Activated T-cell treated with anti-CD3 and anti-CD28 coated beads, Interleukin-2, amount 50 U/mL, for 24 hours (primary cell): ENCODE data around the gene ACTN3.
"Not testable (repeated sequence)": the region's sequence is repeated elsewhere in the genome, so short reads cannot be mapped to it uniquely, and the experiment has no call there.

Source experiments
- DNase-seq: peaks from one replicate; pipeline ENCODE4 v3.0.0-alpha.2; 2020
- H3K27ac Mint-ChIP-seq: 2 replicates; pipeline ENCODE4 v1.8.0; 2020; ENCODE audit warnings: mild to moderate bottlenecking, mixed read lengths
- H3K27me3 Mint-ChIP-seq: 2 replicates; pipeline ENCODE4 v1.8.0; 2020; ENCODE audit warnings: mixed read lengths
- H3K36me3 Mint-ChIP-seq: 2 replicates; pipeline ENCODE4 v1.8.0; 2020; ENCODE audit warnings: low read depth, mixed read lengths
- H3K4me1 Mint-ChIP-seq: 2 replicates; pipeline ENCODE4 v1.8.0; 2020; ENCODE audit warnings: low read depth, mixed read lengths
- H3K4me3 Mint-ChIP-seq: 2 replicates; pipeline ENCODE4 v1.8.0; 2020; ENCODE audit warnings: mild to moderate bottlenecking, moderate library complexity, mixed read lengths
- H3K9me3 Mint-ChIP-seq: 2 replicates; pipeline ENCODE4 v1.8.0; 2020; ENCODE audit warnings: mixed read lengths

Gene ACTN3

GRCh38 chr11:66592457-66593302 lies 46.0 kb downstream of the ACTN3 start, which contains the start of the genes CCDC87 and CCS:
CCDC87 (minus strand) TSS chr11:66593063; CDS start chr11:66593015, 48 bp downstream.
CCS (plus strand) TSS chr11:66593185; CDS start chr11:66593262, 77 bp downstream.
- peak within 1 kb of the TSS; percentile 100 for H3K4me3 Mint-ChIP-seq
- peak; percentile 99 for DNase-seq

GRCh38 chr11:66593303-66593635 lies 46.6 kb downstream of the ACTN3 start:
- Mint-ChIP-seq H3K27ac (peak overlapping the region; percentile 99), H3K27me3 (no peaks in the 10 kb centered on the region), H3K4me3 (peak overlapping the region; percentile 100), H3K9me3 (no peaks in the 10 kb centered on the region), H3K36me3 (peaks cover 5% of the 10 kb centered on the region), H3K4me1 (peaks cover 28% of the 10 kb centered on the region)
- no peak for DNase-seq

More at GRCh38 chr11:66592457-66593302, 46.0 kb downstream of the ACTN3 start, which contains the start of the genes CCDC87 and CCS:
- Mint-ChIP-seq H3K27me3 (no peaks in the 10 kb centered on the region), H3K9me3 (no peaks in the 10 kb centered on the region), H3K4me1 (peaks cover 28% of the 10 kb centered on the region), H3K36me3 (peaks cover 5% of the 10 kb centered on the region), H3K27ac (peak within 1 kb of the TSS; percentile 99)

- peaks cover 28% of the 10 kb centered on the region for H3K4me1 Mint-ChIP-seq
- peak overlapping the region; percentile 99 for H3K27ac Mint-ChIP-seq
- peak overlapping the region; percentile 100 for H3K4me3 Mint-ChIP-seq
- H3K36me3 Mint-ChIP-seq, result peaks cover 6% of the 10 kb centered on the region
- no peaks in the 10 kb centered on the region for H3K27me3 Mint-ChIP-seq
- H3K9me3 Mint-ChIP-seq, result no peaks in the 10 kb centered on the region
- no peak for DNase-seq
Measured at GRCh38 chr11:66593650-66594049, 46.9 kb downstream of the ACTN3 start.

- H3K27ac Mint-ChIP-seq, result no peak overlapping the region
- peaks cover 23% of the 10 kb centered on the region for H3K36me3 Mint-ChIP-seq
- H3K4me3 Mint-ChIP-seq, result peak overlapping the region; percentile 4
- H3K27me3 Mint-ChIP-seq, result no peaks in the 10 kb centered on the region
- H3K4me1 Mint-ChIP-seq, result peaks cover 28% of the 10 kb centered on the region
- H3K9me3 Mint-ChIP-seq, result no peaks in the 10 kb centered on the region
- DNase-seq, result no peak
Measured at GRCh38 chr11:66595245-66595904, 48.7 kb downstream of the ACTN3 start.

- H3K36me3 Mint-ChIP-seq, result peaks cover 37% of the 10 kb centered on the region
- peaks cover 11% of the 10 kb centered on the region for H3K4me1 Mint-ChIP-seq
- no peaks in the 10 kb centered on the region for H3K9me3 Mint-ChIP-seq
- no peak overlapping the region for H3K27ac Mint-ChIP-seq
- H3K27me3 Mint-ChIP-seq, result no peaks in the 10 kb centered on the region
- no peak overlapping the region for H3K4me3 Mint-ChIP-seq
- no peak for DNase-seq
Measured at GRCh38 chr11:66598993-66599392, 52.3 kb downstream of the ACTN3 start.

GRCh38 chr11:66600219-66600618 lies 53.5 kb downstream of the ACTN3 start:
- Mint-ChIP-seq H3K27ac (no peak overlapping the region), H3K36me3 (peaks cover 47% of the 10 kb centered on the region), H3K27me3 (no peaks in the 10 kb centered on the region), H3K4me1 (peaks cover 5% of the 10 kb centered on the region), H3K9me3 (no peaks in the 10 kb centered on the region), H3K4me3 (no peak overlapping the region)
- no peak for DNase-seq

- no peak overlapping the region for H3K4me3 Mint-ChIP-seq
- H3K4me1 Mint-ChIP-seq, result no peaks in the 10 kb centered on the region
- H3K27me3 Mint-ChIP-seq, result no peaks in the 10 kb centered on the region
- H3K9me3 Mint-ChIP-seq, result no peaks in the 10 kb centered on the region
- no peak for DNase-seq
- peaks cover 53% of the 10 kb centered on the region for H3K36me3 Mint-ChIP-seq
- H3K27ac Mint-ChIP-seq, result peak overlapping the region; percentile 34
Measured at GRCh38 chr11:66600631-66601233, 54.0 kb downstream of the ACTN3 start.

GRCh38 chr11:66603072-66603471 lies 56.4 kb downstream of the ACTN3 start:
- peaks cover 62% of the 10 kb centered on the region for H3K36me3 Mint-ChIP-seq
- H3K27ac Mint-ChIP-seq, result no peak overlapping the region
- H3K9me3 Mint-ChIP-seq, result no peaks in the 10 kb centered on the region
- no peak for DNase-seq
- no peak overlapping the region for H3K4me3 Mint-ChIP-seq
- no peaks in the 10 kb centered on the region for H3K27me3 Mint-ChIP-seq
- H3K4me1 Mint-ChIP-seq, result no peaks in the 10 kb centered on the region

GRCh38 chr11:66604155-66604554 lies 57.5 kb downstream of the ACTN3 start:
- H3K9me3 Mint-ChIP-seq, result no peaks in the 10 kb centered on the region
- no peak overlapping the region for H3K4me3 Mint-ChIP-seq
- no peaks in the 10 kb centered on the region for H3K4me1 Mint-ChIP-seq
- no peak for DNase-seq
- H3K36me3 Mint-ChIP-seq, result peaks cover 56% of the 10 kb centered on the region
- no peak overlapping the region for H3K27ac Mint-ChIP-seq
- no peaks in the 10 kb centered on the region for H3K27me3 Mint-ChIP-seq

GRCh38 chr11:66606608-66607007 lies 59.9 kb downstream of the ACTN3 start:
- not testable (repeated sequence) for H3K27me3 Mint-ChIP-seq, H3K27ac Mint-ChIP-seq, H3K4me1 Mint-ChIP-seq, H3K4me3 Mint-ChIP-seq, H3K9me3 Mint-ChIP-seq, DNase-seq
- peaks cover 33% of the 10 kb centered on the region for H3K36me3 Mint-ChIP-seq

- Mint-ChIP-seq H3K27me3 (no peaks in the 10 kb centered on the region), H3K9me3 (no peaks in the 10 kb centered on the region), H3K36me3 (peaks cover 28% of the 10 kb centered on the region), H3K4me1 (peaks cover 10% of the 10 kb centered on the region), H3K4me3 (no peak overlapping the region), H3K27ac (no peak overlapping the region)
- DNase-seq, result no peak
Measured at GRCh38 chr11:66607126-66607834, 60.6 kb downstream of the ACTN3 start.

- Mint-ChIP-seq H3K4me1 (peaks cover 10% of the 10 kb centered on the region), H3K9me3 (no peaks in the 10 kb centered on the region), H3K27me3 (no peaks in the 10 kb centered on the region), H3K4me3 (no peak overlapping the region), H3K27ac (peak overlapping the region; percentile 31), H3K36me3 (peaks cover 17% of the 10 kb centered on the region)
- DNase-seq, result no peak
Measured at GRCh38 chr11:66609721-66610617, 63.3 kb downstream of the ACTN3 start.

- peaks cover 25% of the 10 kb centered on the region for H3K36me3 Mint-ChIP-seq
- no peak overlapping the region for H3K27ac Mint-ChIP-seq
- H3K4me1 Mint-ChIP-seq, result peaks cover 20% of the 10 kb centered on the region
- DNase-seq, result no peak
- no peaks in the 10 kb centered on the region for H3K27me3 Mint-ChIP-seq
- no peak overlapping the region for H3K4me3 Mint-ChIP-seq
- H3K9me3 Mint-ChIP-seq, result no peaks in the 10 kb centered on the region
Measured at GRCh38 chr11:66612458-66612857, 65.8 kb downstream of the ACTN3 start.
